ENCODE data around the gene SIPA1.

- TF ChIP-seq SUZ12 (IDR thresholded peaks at IDR 0.05; ENCODE audit: extremely low read depth, insufficient read depth, insufficient read length) (no peak), YY1 (IDR thresholded peaks at IDR 0.05; ENCODE audit: insufficient read depth, insufficient read length) (no peak), ZNF274 (IDR thresholded peaks at IDR 0.05; ENCODE audit: low read depth, low read length) (no peak)
Measured at GRCh38 chr11:65590240-65590738, 47.6 kb upstream of the SIPA1 start.
